ENCODE measurements around the gene ITPKB. TPM values are rescaled to one million over a fixed set of nuclear protein-coding genes. Genes with fewer than 3 reads are reported as not detected.
"Not testable (repeated sequence)": the region's sequence is repeated elsewhere in the genome, so short reads cannot be mapped to it uniquely, and the experiment has no call there.

ITPKB gene
- total and polyA plus RNA-seq, 4 experiments from 2014 or later = 52.2 to 159 (median 104) TPM

GRCh38 chr1:226722901-226723656 lies 16.0 kb downstream of the ITPKB start:
- H3K4me1 Mint-ChIP-seq = peaks cover 71 to 99% (median 85%) of the 10 kb centered on the region in 4 donors
- no peaks in the 10 kb centered on the region for H3K27me3 Mint-ChIP-seq
- H3K36me3 ChIP-seq (ENCODE audit: insufficient read depth, low read length) = peaks cover 32% of the 10 kb centered on the region
- H3K27me3 ChIP-seq (ENCODE audit: insufficient read depth, low read length) = no peaks in the 10 kb centered on the region
- peak overlapping the region; percentile 13 to 98 (median 86) for H3K4me3 Mint-ChIP-seq
- ChIA-PET POLR2A (ENCODE audit: partially characterized antibody) (interaction anchor here (0.9 to 2.6 kb wide), 6 partner anchors 31 to 88 kb away, joined by 3 to 9 read pairs (median 3); no protein-coding TSS in a partner anchor), CTCF (ENCODE audit: partially characterized antibody) (interaction anchor here (0.9 to 1.9 kb wide), 6 partner anchors 9 to 92 kb away, joined by 3 to 9 read pairs (median 4); no protein-coding TSS in a partner anchor)
- H3K4me3 ChIP-seq (ENCODE audit: low read length in 2 of 2) = peak overlapping the region in 1 of 2 donors; percentile 10
- peaks cover 97% of the 10 kb centered on the region for H3K4me1 ChIP-seq (ENCODE audit: insufficient read depth, low read length)
- H3K27ac ChIP-seq (ENCODE audit: low read depth, low read length) = peak overlapping the region; percentile 85
- H3K27ac Mint-ChIP-seq = peak overlapping the region; percentile 86 to 100 (median 90)
- intact Hi-C loops (cut with micrococcal nuclease) = no loop called here
- peak in 2 of 5 donors; percentile 33 to 63 for DNase-seq
- H3K36me3 Mint-ChIP-seq = peaks cover 34 to 83% of the 10 kb centered on the region in 2 donors
- H3K9me3 Mint-ChIP-seq = peaks cover 0 to 7% (median 0%) of the 10 kb centered on the region in 8 donors
- H3K9me3 ChIP-seq (ENCODE audit: control insufficient read depth in 1 of 2, low read length in 2 of 2) = no peaks in the 10 kb centered on the region

GRCh38 chr1:226722240-226722900 lies 16.7 kb downstream of the ITPKB start:
- Mint-ChIP-seq H3K4me1 (peaks cover 66 to 99% (median 84%) of the 10 kb centered on the region in 4 donors), H3K27me3 (no peaks in the 10 kb centered on the region), H3K9me3 (peaks cover 0 to 7% (median 0%) of the 10 kb centered on the region in 8 donors), H3K27ac (peak overlapping the region; percentile 66 to 100 (median 90)), H3K4me3 (peak overlapping the region; percentile 13 to 98 (median 86)), H3K36me3 (peaks cover 33 to 81% of the 10 kb centered on the region in 2 donors)
- Histone ChIP-seq H3K27ac (ENCODE audit: low read depth, low read length) (peak overlapping the region; percentile 85), H3K4me3 (ENCODE audit: low read length in 2 of 2) (no peak overlapping the region), H3K9me3 (ENCODE audit: control insufficient read depth in 1 of 2, low read length in 2 of 2) (no peaks in the 10 kb centered on the region), H3K36me3 (ENCODE audit: insufficient read depth, low read length) (peaks cover 31% of the 10 kb centered on the region), H3K4me1 (ENCODE audit: insufficient read depth, low read length) (peaks cover 97% of the 10 kb centered on the region), H3K27me3 (ENCODE audit: insufficient read depth, low read length) (no peaks in the 10 kb centered on the region)
- POLR2A ChIA-PET (ENCODE audit: partially characterized antibody) = interaction anchor here (1.2 to 2.6 kb wide), 3 partner anchors 60 to 87 kb away, joined by 3 to 9 read pairs (median 5); no protein-coding TSS in a partner anchor
- DNase-seq = peak in 1 of 5 donors; percentile 11
- CTCF ChIA-PET (ENCODE audit: partially characterized antibody) = interaction anchor here (0.7 to 1.9 kb wide), 5 partner anchors 8 to 91 kb away, joined by 3 to 9 read pairs (median 3); no protein-coding TSS in a partner anchor
- intact Hi-C loops (cut with micrococcal nuclease) = no loop called here

DNA sequence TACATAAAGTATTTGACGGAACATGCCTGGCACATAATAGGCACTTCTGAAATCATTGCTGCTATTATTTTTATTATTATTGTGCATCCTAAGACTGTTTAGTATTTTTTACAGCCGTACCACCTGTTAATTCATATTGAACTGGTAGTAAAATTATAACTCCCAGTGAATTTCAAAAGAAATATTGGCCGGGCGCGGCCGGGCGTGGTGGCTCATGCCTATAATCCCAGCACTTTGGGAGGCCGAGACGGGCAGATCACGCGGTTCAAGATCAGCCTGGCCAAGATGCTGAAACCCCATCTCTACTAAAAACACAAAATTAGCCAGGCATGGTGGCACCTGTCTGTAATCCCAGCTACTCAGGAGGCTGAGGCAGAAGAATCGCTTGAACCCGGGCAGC lies 18.5 kb downstream of the ITPKB start:
- peaks cover 60 to 95% (median 82%) of the 10 kb centered on the region in 4 donors for H3K4me1 Mint-ChIP-seq
- H3K9me3 ChIP-seq (ENCODE audit: control insufficient read depth in 1 of 2, low read length in 2 of 2); H3K9me3 Mint-ChIP-seq; POLR2A ChIA-PET (ENCODE audit: partially characterized antibody); DNase-seq; H3K27ac ChIP-seq (ENCODE audit: low read depth, low read length); H3K27me3 ChIP-seq (ENCODE audit: insufficient read depth, low read length); H3K27me3 Mint-ChIP-seq; intact Hi-C loops (cut with micrococcal nuclease); H3K4me3 ChIP-seq (ENCODE audit: low read length in 2 of 2): not testable (repeated sequence)
- peaks cover 20% of the 10 kb centered on the region for H3K36me3 ChIP-seq (ENCODE audit: insufficient read depth, low read length)
- peaks cover 23 to 73% of the 10 kb centered on the region in 2 donors for H3K36me3 Mint-ChIP-seq
- CTCF ChIA-PET (ENCODE audit: partially characterized antibody) = interaction anchor here (1.1 kb wide), 1 partner anchor 10 kb away, joined by 4 read pairs; no protein-coding TSS in a partner anchor
- peaks cover 91% of the 10 kb centered on the region for H3K4me1 ChIP-seq (ENCODE audit: insufficient read depth, low read length)
- peak overlapping the region in 3 of 8 donors; percentile 4 to 80 (median 57) for H3K4me3 Mint-ChIP-seq
- H3K27ac Mint-ChIP-seq = peak overlapping the region in 4 of 7 donors; percentile 79 to 100 (median 86)

DNA sequence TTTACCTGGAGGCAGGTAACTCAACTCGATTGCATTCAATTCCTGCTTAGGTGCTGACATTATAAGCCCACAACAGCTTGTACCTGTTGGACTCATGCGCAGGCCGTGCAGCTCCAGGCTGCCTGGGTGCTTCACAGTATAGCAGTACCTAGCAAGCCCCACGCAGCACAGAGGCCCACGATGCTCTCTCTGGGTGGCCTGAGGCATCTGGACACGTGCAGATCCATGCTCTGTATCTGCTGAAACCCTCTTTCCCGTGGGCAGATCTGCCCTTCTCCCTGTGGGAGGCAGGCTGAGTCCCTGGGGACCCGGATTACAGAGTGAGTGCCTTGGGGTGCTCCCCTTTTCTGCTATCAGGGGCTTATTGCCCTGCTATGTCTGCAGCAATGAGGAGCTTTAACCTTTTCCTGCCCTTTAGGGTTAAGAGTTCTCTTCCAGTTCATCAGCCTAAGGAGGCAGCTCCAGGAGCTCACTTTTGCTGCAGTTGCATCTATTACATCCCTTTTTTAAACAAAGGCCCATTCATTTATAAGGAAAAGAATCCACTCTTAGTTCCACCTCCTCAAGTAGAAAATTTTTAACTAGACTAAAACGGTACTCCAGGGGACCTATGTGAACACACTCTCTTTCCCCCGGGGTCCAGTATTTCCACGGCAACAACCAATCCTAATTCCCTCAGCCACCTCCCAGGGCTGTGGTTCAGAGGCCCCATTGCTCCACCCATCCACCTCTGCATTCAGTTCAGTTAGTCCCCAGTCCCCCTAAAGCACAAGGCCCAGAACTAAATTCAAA lies 19.3 kb downstream of the ITPKB start:
- peaks cover 60 to 95% (median 80%) of the 10 kb centered on the region in 4 donors for H3K4me1 Mint-ChIP-seq
- H3K27me3 Mint-ChIP-seq = no peaks in the 10 kb centered on the region
- peaks cover 0 to 7% (median 0%) of the 10 kb centered on the region in 8 donors for H3K9me3 Mint-ChIP-seq
- no peak overlapping the region for H3K4me3 ChIP-seq (ENCODE audit: low read length in 2 of 2)
- intact Hi-C loops (cut with micrococcal nuclease) = no loop called here
- peaks cover 21 to 70% of the 10 kb centered on the region in 2 donors for H3K36me3 Mint-ChIP-seq
- no peaks in the 10 kb centered on the region for H3K9me3 ChIP-seq (ENCODE audit: control insufficient read depth in 1 of 2, low read length in 2 of 2)
- H3K27me3 ChIP-seq (ENCODE audit: insufficient read depth, low read length) = no peaks in the 10 kb centered on the region
- H3K27ac ChIP-seq (ENCODE audit: low read depth, low read length) = peak overlapping the region; percentile 10
- H3K36me3 ChIP-seq (ENCODE audit: insufficient read depth, low read length) = peaks cover 20% of the 10 kb centered on the region
- H3K4me1 ChIP-seq (ENCODE audit: insufficient read depth, low read length) = peaks cover 91% of the 10 kb centered on the region
- H3K27ac Mint-ChIP-seq = peak overlapping the region; percentile 57 to 100 (median 82)
- ChIA-PET POLR2A (ENCODE audit: partially characterized antibody) (interaction anchor here (2.2 kb wide), 1 partner anchor 57 kb away, joined by 4 read pairs; no protein-coding TSS in a partner anchor), CTCF (ENCODE audit: partially characterized antibody) (interaction anchor here (0.7 to 1.9 kb wide), 4 partner anchors 9 to 85 kb away, joined by 3 to 4 read pairs (median 4); no protein-coding TSS in a partner anchor)
- DNase-seq = peak in 1 of 5 donors; percentile 27
- peak overlapping the region in 6 of 8 donors; percentile 44 to 80 (median 55) for H3K4me3 Mint-ChIP-seq

DNA sequence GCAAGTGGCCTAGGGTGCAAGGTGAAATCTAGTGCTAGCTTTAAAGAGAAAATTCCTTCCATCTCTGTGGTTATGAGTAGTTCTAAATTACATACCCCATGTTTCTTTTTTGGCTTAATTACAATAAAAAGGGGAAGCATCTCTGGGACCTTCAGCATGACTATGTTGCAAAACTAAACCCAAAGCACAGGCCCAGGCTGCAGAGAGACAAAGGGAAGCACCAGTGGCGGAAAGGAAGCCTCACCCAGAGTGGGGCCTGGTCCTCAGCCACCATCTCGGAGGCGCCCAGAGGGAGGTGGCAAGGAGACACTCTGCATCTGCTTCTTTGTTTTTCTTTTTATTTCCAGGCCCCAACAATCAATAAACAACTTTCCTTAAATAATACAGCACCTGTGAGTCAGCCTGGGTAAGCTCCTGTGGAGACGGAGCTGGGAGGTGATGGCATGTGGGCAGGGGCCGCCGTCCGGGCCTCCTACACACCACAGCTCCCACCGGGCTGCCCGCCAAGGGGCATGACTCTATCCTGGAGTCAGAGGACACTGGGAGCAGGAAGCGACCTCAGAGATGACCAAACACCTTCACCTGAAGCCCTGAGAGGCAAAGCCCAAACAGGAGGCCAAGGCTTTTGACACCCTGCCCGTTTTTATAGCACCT lies 21.7 kb downstream of the ITPKB start:
- H3K4me1 ChIP-seq (ENCODE audit: insufficient read depth, low read length) = peaks cover 91% of the 10 kb centered on the region
- peaks cover 29 to 67% of the 10 kb centered on the region in 2 donors for H3K36me3 Mint-ChIP-seq
- H3K4me3 Mint-ChIP-seq = peak overlapping the region; percentile 53 to 83 (median 66)

GRCh38 chr1:226716577-226716976 lies 22.5 kb downstream of the ITPKB start:
- Mint-ChIP-seq H3K4me1 (peaks cover 66 to 97% (median 83%) of the 10 kb centered on the region in 4 donors), H3K27me3 (peaks cover 0 to 1% of the 10 kb centered on the region in 2 donors), H3K36me3 (peaks cover 29 to 67% of the 10 kb centered on the region in 2 donors), H3K4me3 (peak overlapping the region in 7 of 8 donors; percentile 6 to 83 (median 66)), H3K27ac (peak overlapping the region; percentile 75 to 100 (median 91)), H3K9me3 (peaks cover 0 to 12% (median 3%) of the 10 kb centered on the region in 8 donors)
- intact Hi-C loops (cut with micrococcal nuclease) = no loop called here
- CTCF ChIA-PET (ENCODE audit: partially characterized antibody) = interaction anchor here (1.0 kb wide), 1 partner anchor 110 kb away, joined by 3 read pairs; no protein-coding TSS in a partner anchor
- peaks cover 91% of the 10 kb centered on the region for H3K4me1 ChIP-seq (ENCODE audit: insufficient read depth, low read length)
- H3K4me3 ChIP-seq (ENCODE audit: low read length in 2 of 2) = no peak overlapping the region
- DNase-seq = no peak
- no peaks in the 10 kb centered on the region for H3K9me3 ChIP-seq (ENCODE audit: control insufficient read depth in 1 of 2, low read length in 2 of 2)
- H3K36me3 ChIP-seq (ENCODE audit: insufficient read depth, low read length) = peaks cover 16% of the 10 kb centered on the region
- H3K27me3 ChIP-seq (ENCODE audit: insufficient read depth, low read length) = no peaks in the 10 kb centered on the region
- POLR2A ChIA-PET (ENCODE audit: partially characterized antibody) = interaction anchor here (0.5 to 1.0 kb wide), 2 partner anchors 12 to 222 kb away, joined by 3 read pairs; no protein-coding TSS in a partner anchor
- H3K27ac ChIP-seq (ENCODE audit: low read depth, low read length) = peak overlapping the region; percentile 11

More for the DNA sequence above, 21.7 kb downstream of the ITPKB start:
- H3K4me3 ChIP-seq (ENCODE audit: low read length in 2 of 2) = no peak overlapping the region
- Mint-ChIP-seq H3K4me1 (peaks cover 60 to 95% (median 82%) of the 10 kb centered on the region in 4 donors), H3K27me3 (no peaks in the 10 kb centered on the region), H3K27ac (peak overlapping the region; percentile 75 to 100 (median 89)), H3K9me3 (peaks cover 0 to 12% (median 3%) of the 10 kb centered on the region in 8 donors)
- ChIA-PET POLR2A (ENCODE audit: partially characterized antibody) (interaction anchor here (0.5 to 2.2 kb wide), 3 partner anchors 40 to 221 kb away, joined by 3 to 4 read pairs (median 4); no protein-coding TSS in a partner anchor), CTCF (ENCODE audit: partially characterized antibody) (no interaction called here)
- H3K36me3 ChIP-seq (ENCODE audit: insufficient read depth, low read length) = peaks cover 22% of the 10 kb centered on the region
- peak overlapping the region; percentile 11 for H3K27ac ChIP-seq (ENCODE audit: low read depth, low read length)
- no peaks in the 10 kb centered on the region for H3K27me3 ChIP-seq (ENCODE audit: insufficient read depth, low read length)
- H3K9me3 ChIP-seq (ENCODE audit: control insufficient read depth in 1 of 2, low read length in 2 of 2) = no peaks in the 10 kb centered on the region
- DNase-seq = peak in 1 of 5 donors; percentile 46
- intact Hi-C loops (cut with micrococcal nuclease) = no loop called here
